Muscle of leg (tissue), 11 donors: Measurements from ENCODE around the gene MYCN. TPM values are rescaled to one million over a fixed set of nuclear protein-coding genes. Genes with fewer than 3 reads are reported as not detected.
"Not testable (repeated sequence)": the region's sequence is repeated elsewhere in the genome, so short reads cannot be mapped to it uniquely, and the experiment has no call there.

Source experiments
- DNase-seq: peaks from one replicate; pipeline ENCODE4 v3.0.0; 2013
- H3K27ac ChIP-seq: one replicate; pipeline ENCODE4 v1.5.1; 2013; ENCODE audit warnings: mild to moderate bottlenecking, low read length, control low read depth
- H3K27me3 ChIP-seq: one replicate; pipeline ENCODE4 v1.6.1; 2013; ENCODE audit warnings: low read length; ENCODE audit not compliant: control insufficient read depth, insufficient read depth
- H3K36me3 ChIP-seq: one replicate; pipeline ENCODE4 v1.6.1; 2013; ENCODE audit warnings: low read length; ENCODE audit not compliant: control insufficient read depth, insufficient read depth
- H3K4me1 ChIP-seq: one replicate; pipeline ENCODE4 v1.6.1; 2013; ENCODE audit warnings: low read length; ENCODE audit not compliant: control insufficient read depth, insufficient read depth
- H3K4me3 ChIP-seq: one replicate; pipeline ENCODE4 v1.5.1; 2013; ENCODE audit warnings: low read length, control low read depth
- H3K9me3 ChIP-seq: replicated peaks from 2 replicates; pipeline ENCODE4 v1.6.1; 2013; ENCODE audit warnings: low read depth, low read length; ENCODE audit not compliant: control insufficient read depth
- WGBS: methylation state at CpG from one replicate; pipeline ENCODE4 v1.1.5; 2013; ENCODE audit warnings: missing lambda C conversion rate; ENCODE audit not compliant: insufficient coverage; 5-methylcytosine and 5-hydroxymethylcytosine counted together
- polyA plus RNA-seq, 8 donors: library from polyadenylated mRNA; unstranded; fragments of 120-200 nt; gene quantifications; one replicate each; pipeline versions ENCODE4 v1.2.1 to v1.2.3, GENCODE V29; 2013; ENCODE audit warnings: inconsistent platforms in 1 of 8, low replicate concordance in 1 of 8; ENCODE audit not compliant: insufficient read length in 8 of 8, insufficient read depth in 1 of 8
- total RNA-seq: library from RNA; stranded (reverse); fragments of 120-200 nt; gene quantifications from one replicate; pipeline ENCODE4 v1.2.4, GENCODE V29; 2013

MYCN gene
- total and polyA plus RNA-seq, 9 donors = 5.5 to 9.2 (median 6.6) TPM

DNA sequence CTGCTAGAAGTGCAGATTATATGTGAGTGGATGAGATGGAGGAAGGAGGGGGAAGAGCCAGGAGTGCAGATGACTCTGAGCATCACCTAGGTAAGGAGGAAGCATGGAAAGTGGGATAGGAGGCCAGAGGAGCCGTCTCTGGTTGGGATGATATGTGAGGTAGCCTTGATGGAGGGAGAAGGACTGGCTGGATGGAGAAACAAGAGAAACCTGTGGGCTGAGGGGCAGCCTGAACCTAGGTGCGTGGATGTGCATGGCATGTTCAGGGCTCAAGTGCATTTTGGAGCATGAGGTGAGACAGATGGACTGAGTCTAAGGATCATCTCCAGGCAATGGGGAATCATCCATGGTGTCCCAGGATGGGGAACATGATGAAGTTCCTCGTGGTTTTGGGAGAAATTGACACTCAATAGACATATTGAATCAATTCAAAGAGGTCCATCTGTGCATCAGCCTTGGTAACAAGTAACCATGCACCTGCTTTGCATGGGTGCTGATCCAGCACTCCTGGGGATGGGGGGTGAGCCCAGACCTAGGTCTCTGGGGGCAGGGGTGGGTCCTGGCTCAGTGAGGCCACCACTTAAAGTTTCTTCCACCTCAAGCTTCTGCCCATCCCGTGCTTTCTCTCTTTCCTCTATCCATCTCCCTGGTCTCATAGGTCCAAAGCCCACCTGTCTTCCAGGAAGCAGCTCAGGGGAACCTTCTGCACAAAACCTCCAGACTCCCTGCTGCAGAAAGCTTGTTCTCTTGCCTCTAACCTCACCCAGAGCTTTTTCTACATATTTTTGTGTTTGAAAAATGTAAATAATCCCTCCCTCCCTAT lies 19.2 kb downstream of the MYCN start:
- no peak for DNase-seq
- H3K4me3 ChIP-seq = no peak overlapping the region
- H3K27me3 ChIP-seq = no peaks in the 10 kb centered on the region
- WGBS = 75% methylated on average over 3 of the region's 4 CpGs
- H3K4me1 ChIP-seq = no peaks in the 10 kb centered on the region
- no peak overlapping the region for H3K27ac ChIP-seq
- no peaks in the 10 kb centered on the region for H3K36me3 ChIP-seq
- H3K9me3 ChIP-seq = no peaks in the 10 kb centered on the region

DNA sequence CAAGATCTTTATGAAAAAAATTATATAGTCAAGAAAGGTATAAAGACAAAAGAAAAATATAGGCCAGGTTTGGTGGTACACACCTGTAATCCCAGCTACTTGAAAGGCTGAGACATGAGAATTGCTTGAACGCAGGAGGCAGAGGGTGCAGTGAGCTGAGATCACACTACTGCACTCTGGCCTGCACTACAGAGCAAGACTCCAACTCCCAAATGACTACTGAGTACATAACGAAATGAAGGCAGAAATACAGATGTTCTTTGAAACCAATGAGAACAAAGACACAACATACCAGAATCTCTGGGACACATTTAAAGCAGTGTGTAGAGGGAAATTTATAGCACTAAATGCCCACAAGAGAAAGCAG lies 19.8 kb downstream of the MYCN start:
- H3K9me3 ChIP-seq, H3K4me3 ChIP-seq: not testable (repeated sequence)

DNA sequence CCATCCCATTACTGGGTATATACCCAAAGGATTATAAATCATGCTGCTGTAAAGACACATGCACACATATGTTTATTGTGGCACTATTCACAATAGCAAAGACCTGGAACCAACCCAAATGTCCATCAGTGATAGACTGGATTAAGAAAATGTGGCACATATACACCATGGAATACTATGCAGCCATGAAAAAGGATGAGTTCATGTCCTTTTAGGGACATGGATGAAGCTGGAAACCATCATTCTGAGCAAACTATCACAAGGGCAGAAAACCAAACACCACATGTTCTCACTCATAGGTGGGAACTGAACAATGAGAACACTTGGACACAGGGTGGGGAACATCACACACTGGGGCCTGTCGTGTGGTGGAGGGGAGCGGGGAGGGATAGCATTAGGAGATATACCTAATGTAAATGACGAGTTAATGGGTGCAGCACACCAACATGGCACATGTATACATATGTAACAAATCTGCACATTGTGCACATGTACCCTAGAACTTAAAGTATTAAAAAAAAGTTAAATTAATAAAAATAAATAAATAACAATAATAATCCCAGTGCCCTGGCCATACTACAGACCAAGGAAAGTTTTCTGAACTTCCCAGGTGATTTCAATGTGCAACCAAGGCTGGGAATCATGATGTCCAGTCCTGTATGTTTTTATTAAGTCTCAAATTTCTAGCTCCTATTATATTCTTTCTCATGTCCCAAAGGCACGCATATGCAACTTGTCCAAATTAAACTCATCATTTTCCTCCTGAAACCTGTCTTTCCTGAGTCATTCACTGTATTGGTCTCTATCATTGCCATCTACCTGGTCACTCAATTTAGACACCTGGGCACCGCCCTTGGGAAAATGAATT lies 23.0 kb downstream of the MYCN start:
- not testable (repeated sequence) for H3K4me1 ChIP-seq, H3K4me3 ChIP-seq, H3K27me3 ChIP-seq, H3K36me3 ChIP-seq, DNase-seq, H3K27ac ChIP-seq, H3K9me3 ChIP-seq
- WGBS = 91% methylated on average over 1 of the region's 5 CpGs

More for the DNA sequence above, 19.8 kb downstream of the MYCN start:
- H3K4me1 ChIP-seq, H3K36me3 ChIP-seq, H3K27me3 ChIP-seq, DNase-seq, H3K27ac ChIP-seq: not testable (repeated sequence)
- WGBS = no CpG with 5 or more reads among the region's 2 CpGs

DNA sequence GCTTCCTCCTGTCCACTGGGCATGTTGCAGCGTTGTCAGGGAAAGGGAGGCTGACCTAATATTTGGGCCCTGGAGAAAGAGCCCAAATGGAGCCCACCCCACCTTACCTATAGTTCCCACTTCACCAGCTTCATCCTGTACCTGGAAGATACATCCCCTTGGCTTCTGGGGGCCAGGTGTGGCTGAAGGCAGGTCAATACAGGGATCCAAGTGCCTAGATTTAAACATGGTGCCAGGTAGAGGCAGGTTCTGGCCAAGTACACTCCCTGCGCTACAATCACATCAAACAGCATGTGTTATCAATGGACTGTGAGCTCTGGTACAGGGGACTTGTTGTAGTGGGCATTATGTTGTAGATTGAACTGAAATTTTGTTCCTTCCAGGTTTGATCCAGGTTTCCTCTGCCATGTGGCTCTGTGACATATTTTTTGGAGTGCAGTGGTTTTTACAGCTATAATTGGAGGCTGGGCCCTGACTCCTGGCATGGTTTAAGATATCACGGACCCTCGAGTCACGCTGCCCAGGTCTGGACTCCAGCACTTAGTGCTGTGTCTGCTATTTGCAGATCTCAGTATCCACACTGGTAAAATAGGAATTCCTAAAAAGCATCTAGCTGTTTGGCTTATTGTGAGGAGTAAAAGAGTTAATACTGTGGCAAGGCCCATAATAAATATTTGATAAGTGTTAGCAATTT lies 23.8 kb downstream of the MYCN start:
- H3K36me3 ChIP-seq = no peaks in the 10 kb centered on the region
- no peaks in the 10 kb centered on the region for H3K9me3 ChIP-seq
- H3K4me3 ChIP-seq = no peak overlapping the region
- DNase-seq = no peak
- WGBS = 93% methylated on average over 2 of the region's 5 CpGs
- no peak overlapping the region for H3K27ac ChIP-seq
- H3K27me3 ChIP-seq = no peaks in the 10 kb centered on the region
- no peaks in the 10 kb centered on the region for H3K4me1 ChIP-seq

DNA sequence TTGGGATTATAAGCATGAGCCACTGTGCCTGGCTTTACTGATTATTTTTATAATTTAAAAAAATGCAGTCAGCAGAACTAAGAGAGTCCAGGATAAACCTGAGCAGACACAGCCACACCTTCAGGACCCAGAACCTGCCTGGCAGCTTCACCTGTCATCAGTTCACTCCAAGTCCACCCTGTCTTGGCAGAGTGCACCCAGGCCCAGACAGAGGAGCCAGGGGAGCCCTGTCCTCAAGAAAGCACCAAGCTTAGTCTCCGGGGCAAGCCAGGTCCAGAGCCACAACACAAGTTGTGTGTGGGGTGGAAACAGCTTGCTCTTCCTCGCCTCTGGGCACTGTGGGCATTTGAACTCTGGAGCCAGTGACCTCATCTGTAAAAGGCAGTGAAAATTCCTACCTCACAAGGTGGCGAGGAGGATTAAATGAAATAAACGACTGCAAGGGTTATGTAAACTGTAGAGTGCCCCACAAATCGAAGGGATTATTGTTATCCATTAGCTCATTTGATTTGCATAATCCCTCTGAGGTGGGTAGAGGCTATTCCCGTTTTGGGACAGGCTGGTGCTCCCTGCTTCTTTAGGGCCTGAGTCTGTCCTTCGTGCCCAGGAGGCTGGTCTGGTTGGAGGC lies 24.7 kb downstream of the MYCN start:
- no peak overlapping the region for H3K27ac ChIP-seq
- H3K9me3 ChIP-seq = no peaks in the 10 kb centered on the region
- WGBS = 77% methylated on average over 4 of the region's 7 CpGs
- H3K4me1 ChIP-seq = no peaks in the 10 kb centered on the region
- no peaks in the 10 kb centered on the region for H3K36me3 ChIP-seq
- DNase-seq = no peak
- H3K27me3 ChIP-seq = no peaks in the 10 kb centered on the region
- no peak overlapping the region for H3K4me3 ChIP-seq

DNA sequence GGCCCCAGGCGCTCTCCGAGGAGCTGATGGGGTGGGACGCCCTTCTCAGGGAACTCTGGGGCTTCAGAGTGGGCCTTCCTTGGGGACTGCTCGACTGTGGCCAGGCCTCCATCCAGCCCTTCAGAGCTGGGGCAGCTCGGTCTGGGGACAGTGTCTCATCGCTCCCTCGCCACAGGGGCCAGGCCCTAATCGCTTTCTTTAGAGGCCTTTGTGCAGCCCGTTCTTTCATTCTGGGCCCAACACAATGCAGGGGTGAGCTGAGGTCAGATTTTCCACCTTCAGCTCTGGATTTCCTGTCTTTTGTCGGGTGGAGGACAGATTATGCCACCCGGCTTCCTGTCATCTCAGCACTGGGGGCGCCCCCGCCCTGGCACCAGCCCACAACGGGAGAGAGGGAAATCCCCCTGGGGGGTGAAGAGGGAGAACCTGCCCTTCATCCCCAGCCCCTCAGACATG lies 25.2 kb downstream of the MYCN start:
- no peaks in the 10 kb centered on the region for H3K9me3 ChIP-seq
- no peak for DNase-seq
- no peak overlapping the region for H3K27ac ChIP-seq
- H3K36me3 ChIP-seq = no peaks in the 10 kb centered on the region
- 73% methylated on average over 9 of the region's 14 CpGs for WGBS
- no peaks in the 10 kb centered on the region for H3K4me1 ChIP-seq
- no peak overlapping the region for H3K4me3 ChIP-seq
- peaks cover 2% of the 10 kb centered on the region for H3K27me3 ChIP-seq

DNA sequence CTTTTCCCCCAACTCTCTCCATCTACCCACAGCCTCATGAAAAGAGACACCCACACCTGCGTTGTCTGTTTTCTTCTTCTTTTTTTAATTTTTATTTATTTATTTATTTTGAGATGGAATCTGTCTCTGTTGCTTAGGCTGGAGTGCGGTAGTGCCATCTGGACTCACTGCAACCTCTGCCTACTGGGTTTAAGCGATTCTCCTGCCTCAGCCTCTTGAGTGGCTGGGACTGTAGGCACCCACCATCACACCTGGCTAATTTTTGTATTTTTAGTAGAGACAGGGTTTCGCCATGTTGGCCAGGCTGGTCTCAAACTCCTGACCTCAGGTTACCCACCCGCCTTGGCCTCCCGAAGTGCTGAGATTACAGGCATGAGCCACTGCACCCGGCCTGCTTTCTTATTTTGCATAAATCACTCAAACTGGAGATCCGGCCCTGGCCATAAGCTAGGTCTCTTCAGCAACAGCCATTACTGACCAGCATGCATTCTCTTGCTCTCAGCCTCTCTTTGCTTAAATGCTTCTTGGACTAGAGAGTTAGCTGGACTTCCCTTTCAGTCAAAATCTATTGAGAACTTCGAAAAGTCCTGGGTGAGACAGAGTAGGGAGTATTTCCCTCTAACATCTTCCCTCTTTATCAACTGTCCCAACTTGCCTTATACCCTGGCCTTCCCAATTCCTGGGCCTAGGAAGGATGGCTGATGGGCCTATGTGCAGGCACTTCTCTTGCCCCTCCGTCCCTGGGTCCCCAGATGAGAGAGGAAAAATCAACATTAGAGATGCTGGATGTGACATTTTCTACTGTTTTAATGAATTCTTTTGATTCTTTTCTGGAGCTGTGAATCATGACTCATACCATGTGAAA lies 27.3 kb downstream of the MYCN start:
- Histone ChIP-seq H3K36me3 (no peaks in the 10 kb centered on the region), H3K4me3 (no peak overlapping the region), H3K27me3 (peaks cover 7% of the 10 kb centered on the region), H3K9me3 (no peaks in the 10 kb centered on the region), H3K4me1 (peaks cover 2% of the 10 kb centered on the region), H3K27ac (no peak overlapping the region)
- WGBS = 84% methylated on average over 4 of the region's 10 CpGs
- DNase-seq = no peak

DNA sequence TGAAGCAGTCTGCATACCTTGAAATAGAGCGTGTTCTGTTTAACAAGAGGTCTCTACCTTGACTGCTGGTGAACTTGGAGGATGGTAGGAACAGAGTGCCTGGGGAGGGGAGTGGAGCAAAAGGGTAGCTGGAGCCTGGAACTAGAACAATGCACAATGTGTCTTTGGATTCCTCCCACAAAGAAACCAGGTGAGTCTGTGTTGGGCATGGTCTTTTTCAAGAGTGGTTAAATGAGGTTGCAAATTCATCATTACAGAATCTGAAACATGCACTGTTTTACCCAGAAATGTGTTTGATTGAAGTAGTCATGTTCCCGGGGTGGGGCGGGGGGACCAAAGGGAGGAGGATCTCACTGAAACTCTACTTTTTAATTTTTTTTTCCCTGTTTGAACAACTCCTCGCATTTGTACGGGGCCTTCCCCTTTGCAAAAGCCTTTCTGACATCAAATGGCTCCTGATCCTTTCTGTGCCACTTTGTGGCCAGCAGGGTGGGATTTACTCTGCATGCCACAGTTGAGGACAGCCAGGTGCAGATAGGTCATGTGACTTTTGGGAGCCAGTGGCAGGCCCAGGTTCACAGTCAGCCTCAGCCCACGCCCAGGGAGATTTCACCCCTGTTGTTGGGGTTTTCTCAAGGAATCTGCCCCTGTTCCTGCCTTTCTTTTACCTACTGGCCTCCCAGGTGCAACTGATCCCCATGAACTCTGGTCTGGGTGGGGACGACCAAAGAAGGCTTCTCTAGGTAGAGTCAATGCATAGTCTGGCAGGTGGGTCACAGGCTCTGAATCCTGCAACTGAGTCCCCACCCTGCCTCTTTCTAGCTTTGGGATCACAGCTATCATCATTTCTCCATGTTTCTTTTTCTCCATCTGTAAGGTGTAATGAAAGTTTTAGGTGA lies 28.2 kb downstream of the MYCN start:
- no peaks in the 10 kb centered on the region for H3K36me3 ChIP-seq
- 91% methylated on average over 5 of the region's 7 CpGs for WGBS
- H3K9me3 ChIP-seq = no peaks in the 10 kb centered on the region
- DNase-seq = no peak
- peaks cover 2% of the 10 kb centered on the region for H3K4me1 ChIP-seq
- no peak overlapping the region for H3K4me3 ChIP-seq
- H3K27me3 ChIP-seq = peaks cover 7% of the 10 kb centered on the region
- H3K27ac ChIP-seq = no peak overlapping the region
